ENCODE measurements around the gene KIAA1191.
"Not testable (repeated sequence)": the region's sequence is repeated elsewhere in the genome, so short reads cannot be mapped to it uniquely, and the experiment has no call there.

KIAA1191 gene

GRCh38 chr5:176317534-176318374 is 43.8 kb downstream of the KIAA1191 start:
- no peak for DNase-seq (ENCODE audit: low read depth in 4 of 4, low spot score in 1 of 4)

GRCh38 chr5:176305356-176305755 is 56.2 kb downstream of the KIAA1191 start:
- DNase-seq (ENCODE audit: low read depth in 4 of 4, low spot score in 1 of 4) = not testable (repeated sequence)

All from stimulated activated CD4-positive, alpha-beta T cell treated with anti-CD3 and anti-CD28 coated beads, Interleukin-1b, Interleukin-23, amount 100 ng/mL, for 24 hours (primary cell).